IPS-11a (cell line): ENCODE measurements around the gene DPY19L1.
"Not testable (repeated sequence)": the region's sequence is repeated elsewhere in the genome, so short reads cannot be mapped to it uniquely, and the experiment has no call there.

Experiments
- H3K4me3 ChIP-seq: one replicate; pipeline ENCODE4 v1.5.1; 2013; ENCODE audit warnings: low read depth, low read length, control low read depth

DPY19L1 gene

DNA sequence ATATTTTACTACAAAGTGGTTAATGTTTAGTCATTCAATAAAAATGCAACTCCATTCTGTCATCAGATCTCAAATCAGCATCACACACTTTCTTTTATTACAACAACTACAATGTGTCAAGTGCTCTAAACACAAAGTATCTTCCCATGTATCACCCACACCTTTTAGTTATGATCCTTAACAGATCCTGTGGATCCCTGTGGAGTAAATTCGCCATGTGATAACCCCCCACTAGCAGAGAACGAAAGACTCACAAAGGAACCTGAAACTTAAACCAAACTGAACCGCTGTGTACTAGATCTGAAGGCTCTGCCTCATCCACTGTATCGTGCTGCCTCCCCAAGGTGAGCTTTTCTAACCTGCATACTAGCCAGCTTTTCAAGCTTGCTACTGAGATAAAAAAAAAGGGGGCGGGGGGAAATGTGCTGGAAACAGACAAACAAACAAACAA is 1.7 kb downstream of the DPY19L1 start:
- no peak overlapping the region for H3K4me3 ChIP-seq

DNA sequence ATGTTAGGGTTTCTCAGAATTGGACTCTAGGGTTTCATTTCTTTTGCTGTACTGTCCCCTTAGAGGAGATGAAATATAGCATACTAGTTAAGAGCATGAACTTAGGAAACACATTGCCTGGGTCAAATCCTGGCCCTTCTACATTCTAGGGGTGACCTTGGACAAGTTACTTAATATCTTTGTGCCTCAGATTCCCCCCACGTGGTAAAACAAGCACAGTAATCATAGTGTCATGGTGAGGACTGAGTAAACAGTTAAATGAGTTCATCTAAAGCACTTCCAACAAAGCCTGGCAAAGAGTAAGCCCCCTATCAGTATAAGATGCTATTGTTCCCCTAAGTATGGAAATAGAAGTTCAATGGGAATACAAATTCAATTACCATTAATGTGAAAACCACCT is 5.1 kb downstream of the DPY19L1 start:
- H3K4me3 ChIP-seq: no peak overlapping the region

DNA sequence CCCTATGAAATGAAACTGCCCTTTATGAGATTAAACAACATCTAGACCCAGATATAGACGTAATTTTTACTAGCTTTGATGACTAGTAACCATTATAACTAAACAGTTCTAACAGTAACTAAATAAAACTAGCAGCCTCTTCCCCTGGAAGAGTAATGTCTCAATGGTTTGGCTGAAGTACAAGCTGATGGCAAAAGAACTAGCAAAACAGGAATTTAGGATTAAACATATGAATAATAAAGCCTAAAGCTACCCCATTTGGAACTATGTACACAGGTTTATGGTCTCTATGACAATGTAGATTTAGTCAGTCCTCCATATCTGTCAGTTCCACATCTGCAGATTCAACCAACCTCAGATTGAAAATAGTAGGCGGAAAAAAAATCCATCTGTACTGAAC is 6.4 kb downstream of the DPY19L1 start:
- H3K4me3 ChIP-seq: no peak overlapping the region

DNA sequence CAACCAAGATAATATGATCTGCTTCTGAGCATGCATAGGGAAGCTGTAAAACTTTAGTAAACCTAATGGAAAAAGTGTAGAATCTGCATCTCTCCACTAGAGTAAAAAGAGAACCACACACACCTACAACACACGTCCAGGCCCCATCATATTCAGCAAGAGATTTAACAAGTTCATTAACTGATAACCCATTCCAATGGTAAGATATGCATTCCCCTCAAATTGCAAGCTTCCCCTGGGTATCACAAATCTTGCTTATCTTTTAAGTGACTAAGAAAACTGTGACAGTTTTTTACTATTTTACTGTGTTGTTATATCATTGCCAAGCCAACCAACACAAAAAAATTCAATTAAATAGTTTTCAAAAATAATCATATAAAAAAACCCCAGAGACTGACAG is 8.0 kb downstream of the DPY19L1 start:
- H3K4me3 ChIP-seq: no peak overlapping the region

DNA sequence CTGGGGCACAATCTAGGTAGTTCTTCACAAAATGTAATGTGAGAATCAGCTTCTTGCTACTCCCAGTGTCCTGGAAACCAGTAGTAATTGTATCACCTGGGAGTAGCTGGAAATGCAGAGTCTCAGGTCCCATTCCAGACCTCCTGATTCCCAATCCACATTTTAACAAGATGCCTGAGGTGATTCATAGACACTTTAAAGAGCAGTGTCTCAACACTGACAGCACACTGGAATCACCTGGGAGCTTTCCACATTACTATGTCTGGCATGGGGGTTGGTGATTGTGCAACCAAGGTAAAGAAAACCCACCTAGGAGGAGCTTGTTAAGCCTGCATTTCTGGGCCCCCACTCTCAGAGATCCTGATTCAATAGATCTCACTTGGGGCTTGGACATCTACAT is 11.1 kb downstream of the DPY19L1 start:
- H3K4me3 ChIP-seq: no peak overlapping the region

DNA sequence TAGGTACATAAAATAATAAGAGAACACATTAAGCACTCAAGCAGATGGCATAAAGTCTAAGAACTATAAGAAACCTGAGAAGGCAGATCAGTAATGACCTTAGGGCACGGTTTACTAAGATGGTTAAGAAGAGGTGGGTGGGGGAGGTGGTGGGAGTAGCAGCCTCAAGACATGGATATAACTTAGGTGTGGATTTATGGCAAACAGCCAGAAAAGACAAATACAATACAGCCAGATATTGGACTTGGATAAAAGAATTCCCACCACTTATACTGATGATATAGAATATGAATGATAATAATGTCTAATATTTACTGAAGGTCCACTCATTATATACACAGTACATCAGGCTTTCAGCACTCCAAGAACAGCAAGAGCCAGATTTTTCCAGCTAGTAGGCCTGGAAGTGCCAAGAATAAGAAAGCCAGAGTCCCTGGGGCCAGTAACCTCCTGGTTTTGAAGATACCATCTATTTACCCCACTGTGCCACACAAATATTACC is 11.9 kb downstream of the DPY19L1 start:
- no peak overlapping the region for H3K4me3 ChIP-seq

DNA sequence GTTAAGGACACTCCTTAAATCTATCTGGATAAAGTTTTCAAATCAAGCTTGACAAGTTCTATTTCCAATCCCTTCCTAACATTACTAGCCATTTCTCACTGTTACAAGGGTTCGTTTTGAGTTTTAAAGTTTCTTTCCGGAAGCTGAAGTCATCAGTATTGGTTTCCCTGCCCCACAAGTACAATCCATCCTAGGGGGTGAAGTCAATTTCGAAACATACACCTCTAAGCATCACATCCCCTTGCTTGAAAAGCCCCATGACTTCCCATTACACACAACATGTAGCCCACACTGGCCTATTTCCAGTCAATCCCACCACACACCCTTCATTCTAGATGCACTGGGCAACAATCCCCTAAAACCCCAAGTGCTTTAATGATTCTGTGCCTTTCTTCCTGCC is 13.0 kb downstream of the DPY19L1 start:
- H3K4me3 ChIP-seq: no peak overlapping the region

DNA sequence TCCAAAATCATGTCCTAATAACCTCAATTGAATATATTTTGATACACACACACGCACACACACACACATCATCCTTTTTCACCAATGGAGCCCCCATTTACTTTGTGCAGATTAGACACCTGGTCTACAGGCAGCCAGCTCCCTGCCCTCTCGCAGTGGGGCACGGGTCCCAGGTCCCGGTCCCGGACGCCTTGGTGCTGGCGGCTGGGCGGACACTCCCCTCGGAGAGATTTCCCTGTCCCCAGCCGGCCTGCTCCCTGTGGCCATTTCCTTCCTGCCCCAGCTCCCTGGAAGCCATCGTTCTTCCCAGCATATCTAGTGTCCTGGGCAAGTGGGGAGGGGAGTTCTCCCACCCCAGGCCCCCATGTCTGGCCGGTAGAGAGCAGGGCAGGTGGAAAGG is 14.6 kb downstream of the DPY19L1 start:
- no peak overlapping the region for H3K4me3 ChIP-seq

DNA sequence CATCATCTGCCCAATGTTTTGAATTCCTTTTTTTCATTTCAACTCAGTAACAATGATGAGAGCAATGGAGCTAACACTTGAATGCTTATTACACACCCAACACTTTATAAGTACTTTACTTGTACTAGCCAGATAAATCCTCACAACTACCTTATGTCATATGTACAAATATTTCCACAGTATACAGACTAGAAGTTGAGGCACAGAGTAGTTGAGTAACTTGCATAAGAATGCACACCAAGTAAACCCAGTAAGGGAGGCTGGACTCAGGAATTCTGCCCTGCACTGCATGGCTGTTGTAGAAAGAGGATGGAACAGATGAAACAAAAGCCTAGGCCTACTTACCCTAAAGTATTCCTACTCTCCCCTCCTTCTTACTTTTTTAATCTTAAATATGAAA is 15.8 kb downstream of the DPY19L1 start:
- no peak overlapping the region for H3K4me3 ChIP-seq

DNA sequence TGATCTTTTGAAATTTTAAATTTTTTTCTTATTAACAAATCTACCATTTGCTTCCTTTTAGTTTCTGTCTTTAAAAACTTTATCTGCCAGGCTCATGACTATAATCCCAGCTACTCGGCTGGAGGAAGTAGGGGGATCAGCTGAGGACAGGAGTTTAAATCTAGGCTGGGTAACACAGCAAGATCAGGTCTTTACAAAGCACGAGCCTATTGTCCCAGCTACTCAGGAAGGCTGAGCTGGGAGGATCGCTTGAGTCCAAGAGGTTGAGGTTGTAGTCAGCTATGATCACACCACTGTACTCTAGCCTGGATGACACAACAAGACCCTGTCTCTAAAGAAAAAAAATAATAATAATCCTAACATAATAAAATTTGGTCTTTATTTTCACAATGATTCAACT is 17.5 kb downstream of the DPY19L1 start:
- no peak overlapping the region for H3K4me3 ChIP-seq

DNA sequence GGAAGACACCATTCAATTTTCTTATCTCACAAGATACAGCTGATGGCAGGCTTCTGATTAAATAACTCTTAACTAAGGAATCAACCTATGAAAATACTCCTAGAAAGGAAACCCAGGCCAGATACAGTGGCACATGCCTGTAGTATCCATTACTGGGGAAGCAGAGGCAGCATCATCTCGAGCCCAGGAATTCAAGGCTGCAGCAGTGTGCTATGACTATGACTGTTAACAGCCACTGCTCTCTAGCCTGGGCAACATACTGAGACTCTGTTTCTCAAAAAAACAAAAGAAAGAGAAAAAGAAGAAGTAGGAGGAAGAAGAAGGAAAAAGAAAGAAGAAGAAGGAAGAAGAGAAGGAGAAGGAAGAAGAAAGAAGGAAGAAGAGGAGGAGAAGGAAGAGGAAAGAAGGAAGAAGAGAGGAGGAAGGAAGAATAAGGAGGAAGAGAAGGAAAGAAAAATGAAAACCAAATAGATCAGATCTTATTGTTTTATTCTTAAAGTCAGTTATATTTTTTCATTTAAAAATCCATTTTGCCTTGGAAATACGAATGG is 18.0 kb downstream of the DPY19L1 start:
- H3K4me3 ChIP-seq: no peak overlapping the region

DNA sequence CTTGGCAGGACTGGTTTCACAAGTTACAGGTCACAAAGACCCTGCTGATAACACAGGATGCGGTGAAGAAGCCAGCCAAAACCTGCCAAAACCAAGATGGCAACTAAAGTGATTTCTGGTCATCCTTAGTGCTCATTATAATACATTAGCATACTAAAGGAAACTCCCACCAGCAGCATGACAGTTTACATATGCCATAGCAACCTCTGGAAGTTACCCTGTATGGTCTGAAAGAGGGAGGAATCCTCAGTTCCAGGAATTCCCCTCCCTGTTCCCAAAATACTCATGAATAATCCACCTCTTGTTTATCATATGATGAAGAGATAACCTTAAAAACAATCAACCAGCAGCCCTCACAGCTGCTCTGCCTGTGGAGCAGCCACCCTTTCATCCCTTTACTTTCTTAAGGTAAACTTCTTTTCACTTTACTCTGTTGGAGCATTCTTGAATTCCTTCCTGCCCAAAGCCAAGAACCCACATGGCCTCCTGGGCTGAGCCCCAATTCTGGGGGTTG is 21.9 kb downstream of the DPY19L1 start:
- H3K4me3 ChIP-seq: no peak overlapping the region

DNA sequence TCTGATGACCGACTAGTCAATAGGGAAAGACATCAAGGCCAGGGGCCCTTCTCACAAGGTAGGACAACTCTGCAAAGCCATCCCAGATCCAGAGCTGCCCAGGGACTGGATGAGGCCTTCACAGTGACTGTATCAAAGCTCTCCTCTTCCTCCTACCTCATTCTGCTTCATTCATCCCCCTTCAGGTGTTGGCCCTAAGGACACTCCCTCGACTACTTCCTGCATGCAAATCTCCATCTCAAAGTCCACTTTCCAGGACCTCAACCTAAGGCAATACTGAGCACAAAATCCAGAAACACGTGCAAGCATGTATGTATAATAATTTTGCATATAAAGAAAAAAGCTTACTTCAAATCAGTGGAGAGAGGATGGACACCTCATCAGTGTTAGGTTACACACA is 25.1 kb downstream of the DPY19L1 start:
- H3K4me3 ChIP-seq: no peak overlapping the region

DNA sequence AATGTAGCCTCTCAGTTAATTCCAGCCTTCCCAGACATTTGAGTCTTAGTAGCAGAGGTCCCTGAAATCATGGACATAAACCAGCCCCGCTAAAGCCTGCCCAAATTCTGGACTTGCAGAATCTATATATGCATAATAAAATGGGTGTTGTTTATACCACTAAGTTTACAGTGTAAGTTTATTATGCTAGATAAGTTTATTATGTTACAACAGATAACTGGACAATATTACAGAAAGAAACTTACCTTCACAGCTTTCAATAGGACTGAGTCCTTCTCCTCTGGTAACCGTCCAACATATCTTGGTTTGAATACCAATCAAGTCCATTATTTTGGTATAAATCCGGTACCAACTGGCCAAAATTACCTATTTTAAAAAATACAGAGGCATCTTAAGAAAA is 26.2 kb downstream of the DPY19L1 start:
- H3K4me3 ChIP-seq: no peak overlapping the region

DNA sequence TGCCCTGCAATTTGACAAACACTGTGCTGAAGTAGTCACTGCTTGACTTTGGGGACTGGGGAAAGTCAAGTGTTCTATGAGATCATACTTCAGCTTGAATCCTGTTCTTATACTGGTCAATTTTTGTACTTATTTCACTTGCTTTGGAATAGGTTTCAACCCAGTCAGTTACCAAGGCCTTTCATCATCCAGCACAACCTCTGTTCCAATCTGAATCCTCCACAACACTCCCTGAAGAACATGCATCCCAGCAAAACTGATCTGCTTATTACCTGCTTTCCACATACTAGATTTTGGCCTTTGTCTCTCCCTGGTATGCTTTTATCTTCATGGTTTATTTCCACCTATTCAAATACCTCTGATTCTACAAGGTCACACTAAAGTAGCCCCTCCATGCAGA is 29.5 kb downstream of the DPY19L1 start:
- no peak overlapping the region for H3K4me3 ChIP-seq

DNA sequence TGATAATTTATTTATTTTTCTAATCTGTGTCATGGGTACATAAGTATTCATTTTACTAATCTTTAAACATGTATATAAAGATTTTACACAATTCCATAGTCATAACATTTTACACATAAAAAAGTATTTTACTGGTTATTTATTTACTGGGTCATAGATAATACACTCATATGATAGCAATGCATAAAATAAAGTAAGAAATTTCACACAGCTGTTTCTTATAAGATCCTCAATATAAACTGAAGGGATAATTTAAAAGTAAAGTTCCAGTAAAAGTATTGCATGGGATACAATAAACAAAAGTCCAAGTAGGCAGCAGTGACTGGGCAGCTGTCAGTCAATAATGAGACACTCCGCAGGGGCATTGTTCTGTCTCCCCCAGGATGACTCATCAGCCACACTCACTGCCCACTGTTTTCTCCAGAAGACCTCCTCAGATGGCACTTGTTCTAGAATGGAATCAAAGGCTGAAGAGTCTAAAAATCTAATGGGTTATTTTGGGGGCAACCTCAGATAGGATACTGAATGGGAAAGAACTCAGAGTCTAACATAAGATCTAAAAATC is 32.7 kb downstream of the DPY19L1 start:
- H3K4me3 ChIP-seq: no peak overlapping the region

DNA sequence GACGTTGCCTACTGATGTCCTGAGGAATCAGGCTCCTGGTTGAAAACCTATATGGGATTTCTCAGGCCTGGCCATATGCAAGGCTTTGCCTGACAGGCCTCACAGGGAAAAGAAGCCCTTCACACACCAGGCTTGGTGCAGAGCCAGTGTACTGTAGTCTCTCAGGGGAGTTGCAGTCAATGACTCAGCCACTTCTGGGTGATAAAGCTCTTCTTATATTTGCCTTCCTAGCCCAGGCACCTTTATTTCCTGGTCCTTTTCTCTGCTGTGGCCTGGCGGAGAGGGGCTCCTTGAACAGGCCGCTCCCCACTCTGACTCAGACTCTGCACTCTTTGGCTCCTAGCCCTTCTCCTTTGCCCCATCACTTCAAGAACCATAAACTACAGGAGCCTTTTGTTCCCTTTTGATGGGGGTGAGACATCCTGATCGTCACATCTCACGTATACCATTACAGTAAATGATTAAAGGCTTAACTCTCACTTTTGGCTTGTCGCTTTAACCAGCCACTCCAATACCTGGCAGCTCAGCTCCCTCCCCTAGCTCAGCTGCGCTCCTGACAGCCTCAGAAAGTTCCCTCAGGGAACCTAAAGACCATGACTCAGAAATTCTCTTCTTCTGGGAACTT is 33.5 kb downstream of the DPY19L1 start:
- H3K4me3 ChIP-seq: no peak overlapping the region

DNA sequence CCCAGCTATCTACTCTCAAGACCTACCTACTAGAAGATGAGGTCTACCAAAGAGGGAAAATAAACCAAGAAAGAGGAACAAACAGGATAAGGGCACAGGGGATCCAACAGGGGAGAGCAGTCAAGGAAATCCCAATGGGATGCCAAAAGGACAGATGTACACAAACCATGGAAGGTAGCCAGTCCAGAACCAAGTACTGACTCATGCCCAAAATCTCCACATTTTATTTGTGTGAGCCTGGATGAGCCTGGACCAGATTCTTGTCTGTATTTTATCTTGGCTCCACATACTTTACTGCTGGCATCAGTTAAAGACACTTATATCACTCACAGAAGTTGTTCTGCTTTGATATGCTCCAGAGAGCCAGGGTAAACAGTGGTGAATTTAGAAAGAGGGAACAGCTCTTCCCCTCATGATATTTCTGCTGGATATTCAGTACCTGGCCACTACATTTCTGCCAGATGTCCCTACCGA is 34.1 kb downstream of the DPY19L1 start:
- H3K4me3 ChIP-seq: not testable (repeated sequence)

DNA sequence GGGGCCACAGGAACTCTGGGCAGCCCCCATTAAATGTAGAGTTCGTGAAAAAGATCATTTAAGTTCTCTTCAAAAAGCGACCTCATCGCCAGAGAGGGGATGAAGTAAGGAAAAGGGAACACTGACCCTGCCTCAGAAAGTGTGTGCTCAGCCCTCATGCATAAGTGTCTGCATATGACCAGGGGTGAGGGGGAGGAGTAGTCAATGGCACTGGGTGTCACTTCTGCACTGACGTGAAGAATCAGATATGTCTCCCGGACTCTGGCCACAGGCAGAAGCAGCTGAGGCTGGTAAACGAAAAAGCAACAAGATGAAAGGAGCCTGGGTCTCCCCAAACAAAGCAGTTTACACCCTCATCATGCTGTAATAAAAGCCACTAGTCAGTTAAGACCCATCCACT is 39.0 kb downstream of the DPY19L1 start:
- not testable (repeated sequence) for H3K4me3 ChIP-seq

DNA sequence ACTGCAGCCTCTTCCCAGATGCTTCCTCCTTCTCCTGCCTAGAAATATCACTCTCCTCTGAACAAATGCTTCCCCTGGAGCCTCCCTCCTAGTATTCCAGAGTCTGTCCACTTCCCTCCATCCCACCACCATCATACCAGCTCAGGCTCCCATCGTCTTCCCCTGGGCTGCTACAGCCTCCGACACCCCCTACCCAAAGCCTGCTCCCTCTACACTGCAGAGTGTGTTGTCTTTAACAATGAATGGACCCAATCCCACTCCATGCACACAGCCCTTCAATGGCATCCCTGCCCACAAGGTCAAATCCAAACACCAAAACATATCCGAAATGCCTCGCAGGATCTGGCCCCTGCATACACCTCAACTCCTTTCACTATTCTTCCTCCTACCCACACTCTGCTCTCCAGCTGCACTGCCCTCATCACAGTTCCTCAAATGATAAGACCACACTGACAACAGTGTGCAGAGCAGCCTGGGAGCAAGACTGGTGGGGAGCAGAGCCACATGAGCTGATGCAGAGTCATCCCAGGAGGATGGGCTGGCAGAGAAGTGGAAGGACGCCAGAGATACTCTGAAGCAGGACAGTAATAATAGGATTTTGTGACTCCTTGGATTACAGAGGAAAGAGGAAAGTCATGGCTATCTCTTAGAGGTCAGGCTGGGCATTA is 40.7 kb downstream of the DPY19L1 start:
- H3K4me3 ChIP-seq: not testable (repeated sequence)

DNA sequence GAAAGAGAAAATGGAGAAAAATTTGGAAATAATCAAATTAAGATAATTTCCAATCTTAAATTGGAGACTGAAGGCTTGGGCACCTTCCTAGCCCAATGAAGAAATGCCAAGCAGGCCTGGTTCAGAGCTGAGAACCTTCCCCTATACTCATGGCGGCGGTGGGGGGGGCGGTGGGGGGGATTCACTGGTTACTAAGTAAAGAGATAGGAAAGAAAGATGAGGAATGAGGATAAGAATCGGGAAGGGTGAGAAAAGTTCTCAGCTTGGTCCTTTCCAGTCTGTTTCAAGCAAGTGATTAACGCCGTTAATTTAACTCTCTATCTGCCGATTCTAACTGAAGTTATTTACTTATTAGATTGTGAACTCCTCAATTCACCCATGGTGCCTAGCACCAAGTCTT is 41.5 kb downstream of the DPY19L1 start:
- H3K4me3 ChIP-seq: no peak overlapping the region
